HG03066 (cell line): ENCODE measurements around the gene RAB4A.

Experiments
- ATAC-seq: cut with Tn5 transposase; IDR thresholded peaks from one replicate; pipeline ENCODE4 v1.9.1; 2021; ENCODE audit warnings: low read depth; ENCODE audit not compliant: unreplicated experiment

RAB4A gene

DNA sequence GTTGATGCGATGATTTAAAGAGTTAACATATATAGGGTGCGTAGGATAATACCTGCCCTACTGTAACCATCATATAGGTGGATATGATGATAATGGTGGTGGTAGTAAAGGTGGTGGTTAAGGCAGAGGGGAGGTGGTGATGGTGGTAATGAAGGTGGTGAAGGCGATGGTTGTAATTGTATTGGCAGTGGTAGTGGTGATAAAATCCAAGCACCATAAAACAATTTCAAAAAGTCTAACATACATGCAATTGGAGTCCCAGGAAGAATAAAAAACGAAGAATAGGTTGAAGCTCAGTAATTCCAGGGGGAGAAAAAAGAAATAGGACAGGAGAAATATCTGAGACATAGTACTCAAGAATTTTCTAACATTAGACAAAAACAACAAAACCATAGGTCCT, 27.3 kb upstream of the RAB4A start:
- ATAC-seq, result no peak

GRCh38 chr1:229244091-229244490, 26.8 kb upstream of the RAB4A start:
- no peak for ATAC-seq

DNA sequence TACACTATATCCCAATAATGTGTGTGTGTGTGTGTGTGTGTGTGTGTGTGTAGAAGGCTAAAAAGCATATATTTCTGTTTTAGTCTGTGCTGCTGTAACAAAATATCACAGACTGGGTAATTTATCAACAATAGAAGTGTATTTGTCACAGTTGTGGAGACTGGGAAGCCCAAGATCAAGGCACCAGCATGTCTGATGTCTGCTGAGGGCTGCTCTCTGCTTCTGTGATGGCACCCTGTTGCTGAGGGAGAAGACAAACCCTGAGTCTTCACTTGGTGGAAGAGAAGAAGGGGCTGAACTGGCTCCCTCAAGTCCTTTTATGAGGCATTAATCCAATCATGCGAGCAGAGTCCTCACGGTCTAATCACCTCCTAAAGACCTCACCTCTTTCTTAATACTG, 23.0 kb upstream of the RAB4A start:
- no peak for ATAC-seq

GRCh38 chr1:229248821-229249817, 21.8 kb upstream of the RAB4A start:
- ATAC-seq, result no peak

- ATAC-seq, result no peak
These were observed 20.9 kb upstream of the RAB4A start for GRCh38 chr1:229249854-229250644.

GRCh38 chr1:229251185-229251584, 19.7 kb upstream of the RAB4A start:
- no peak for ATAC-seq

GRCh38 chr1:229252228-229252984, 18.5 kb upstream of the RAB4A start:
- ATAC-seq, result no peak

- peak; percentile 67 for ATAC-seq
These were observed 17.5 kb upstream of the RAB4A start for GRCh38 chr1:229253151-229253974.

- ATAC-seq, result no peak
These were observed 15.9 kb upstream of the RAB4A start for GRCh38 chr1:229254910-229255541.

- ATAC-seq, result no peak
These were observed 12.7 kb upstream of the RAB4A start for GRCh38 chr1:229258031-229258756.

DNA sequence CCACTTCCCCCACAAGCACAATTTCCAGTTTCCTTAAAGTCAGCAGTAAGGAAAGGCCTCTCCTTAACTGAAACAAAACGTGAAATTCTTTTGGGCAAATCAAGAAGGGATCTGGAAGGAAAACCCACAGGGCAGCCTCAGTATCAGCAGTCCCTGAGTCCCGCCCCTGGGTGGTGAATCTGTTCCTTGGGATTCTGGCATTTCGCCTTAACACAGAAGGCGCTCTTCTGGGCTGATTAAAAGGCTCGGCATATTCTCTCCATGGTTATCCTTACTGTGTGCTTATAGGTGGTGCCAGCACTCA, 12.2 kb upstream of the RAB4A start:
- ATAC-seq, result no peak

DNA sequence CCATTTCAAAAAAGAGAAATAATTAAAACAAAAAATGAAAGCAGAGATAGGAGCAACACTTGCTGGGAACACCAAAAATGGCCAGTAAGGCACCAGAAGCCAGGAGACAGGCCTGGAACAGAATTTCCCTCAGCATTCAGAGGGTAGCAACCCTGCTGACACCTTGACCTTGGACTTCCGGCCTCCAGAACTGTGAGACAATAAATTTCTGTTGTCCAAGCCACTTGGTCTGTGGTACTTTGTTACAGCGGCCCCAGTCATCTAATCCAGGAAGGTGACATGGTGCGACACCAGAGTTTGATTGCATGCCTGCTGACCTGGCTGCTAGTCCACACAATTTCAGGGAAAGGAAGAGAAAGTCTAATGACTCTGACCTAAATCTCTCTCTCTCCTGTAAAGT, 10.6 kb upstream of the RAB4A start:
- no peak for ATAC-seq

- no peak for ATAC-seq
These were observed 8.7 kb upstream of the RAB4A start for GRCh38 chr1:229262239-229262638.

- ATAC-seq, result no peak
These were observed 7.7 kb upstream of the RAB4A start for GRCh38 chr1:229263254-229263653.

DNA sequence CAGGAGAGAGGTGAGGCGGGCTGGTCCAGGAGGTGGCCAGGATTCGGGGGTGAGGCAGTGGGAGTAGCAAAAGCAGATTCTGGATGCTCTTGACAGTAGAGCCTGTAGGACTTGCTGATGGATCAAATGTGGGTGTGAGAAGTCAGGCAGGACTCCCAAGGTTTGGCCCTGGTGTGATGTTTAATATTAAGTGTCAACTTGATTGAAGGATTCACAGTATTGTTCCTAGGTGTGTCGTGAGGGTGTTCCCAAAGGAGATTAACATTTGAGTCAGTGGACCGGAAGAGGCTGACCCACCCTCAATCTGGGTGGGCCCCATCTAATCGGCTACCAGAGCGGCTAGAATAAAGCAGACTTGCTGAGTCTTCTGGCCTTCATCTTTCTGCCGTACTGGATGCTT, 6.8 kb upstream of the RAB4A start:
- no peak for ATAC-seq

DNA sequence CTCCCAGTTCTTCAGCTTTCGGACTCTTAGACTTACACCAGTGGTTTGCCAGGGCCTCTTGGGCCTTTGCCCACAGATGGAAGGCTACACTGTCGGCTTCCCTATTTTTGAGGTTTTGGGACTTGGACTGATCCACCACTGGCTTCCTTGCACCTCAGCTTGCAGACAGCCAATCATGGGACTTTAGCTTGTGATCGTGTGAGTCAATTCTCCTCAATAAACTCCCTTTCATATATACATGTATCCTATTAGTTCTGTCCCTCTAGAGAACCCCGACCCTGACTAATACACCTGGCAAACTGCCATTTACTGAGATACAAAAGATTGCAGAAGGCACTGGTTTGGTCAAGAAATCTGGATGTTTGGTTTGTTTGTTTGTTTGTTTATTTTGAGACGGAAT, 6.4 kb upstream of the RAB4A start:
- no peak for ATAC-seq

DNA sequence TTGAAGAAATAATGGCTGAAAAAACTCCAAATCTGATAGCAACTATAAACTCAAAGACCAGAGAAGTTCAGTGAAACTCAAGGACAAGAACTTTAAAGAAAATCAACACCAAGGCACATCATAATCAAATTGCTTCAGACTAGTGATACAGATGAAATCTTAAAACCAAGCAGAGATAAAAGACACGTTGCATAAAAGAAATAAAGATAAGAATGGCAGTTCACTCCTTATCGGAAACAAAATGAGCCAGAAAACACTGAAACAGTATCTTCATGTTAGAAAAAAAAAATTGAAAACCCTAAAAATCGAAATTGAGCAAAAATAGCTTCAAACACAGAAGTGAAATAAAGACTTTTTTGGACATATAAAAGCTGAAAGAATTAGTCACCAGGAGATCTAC, 4.6 kb upstream of the RAB4A start:
- ATAC-seq, result no peak

DNA sequence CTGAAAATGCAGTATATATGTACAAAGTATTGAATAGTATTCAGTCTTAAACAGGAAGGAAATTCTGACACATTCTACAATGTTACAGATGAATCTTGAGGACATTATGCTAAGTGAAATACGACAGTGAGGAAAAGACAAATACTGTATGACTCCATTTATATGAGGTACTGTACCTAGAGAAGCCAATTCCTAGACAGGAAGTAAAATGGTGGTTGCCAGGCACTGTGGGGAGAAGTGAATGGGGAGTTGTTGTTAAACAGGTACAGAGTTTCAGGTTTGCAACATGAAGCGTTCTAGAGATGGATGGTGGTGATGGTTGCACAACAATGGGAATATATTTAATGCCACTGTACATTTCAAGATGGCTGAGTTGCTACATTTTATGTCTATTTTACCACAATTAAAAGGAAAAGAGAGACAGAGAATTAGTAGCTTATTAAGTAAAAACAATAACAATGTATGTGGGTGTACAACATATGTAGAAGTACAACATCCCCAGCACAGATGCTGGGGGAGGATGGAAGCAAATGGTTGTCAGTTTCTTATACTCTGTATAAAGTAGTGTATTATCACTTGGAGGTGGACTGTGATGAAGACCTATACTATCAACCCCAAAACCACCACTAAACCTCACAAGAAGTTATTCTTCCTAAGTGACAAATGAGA, 3.9 kb upstream of the RAB4A start:
- no peak for ATAC-seq

- no peak for ATAC-seq
These were observed 2.4 kb upstream of the RAB4A start for GRCh38 chr1:229268505-229268904.
